IMR-90 (cell line): ENCODE measurements around the gene NOP14. TPM values are rescaled to one million over a fixed set of nuclear protein-coding genes. Genes with fewer than 3 reads are reported as not detected.

ENCODE experiments used
- ATAC-seq: fragments of 200-7000 bp; cut with Tn5 transposase; 2 replicates; pipeline ENCODE4 v1.9.1; 2020; ENCODE audit warnings: low read depth, mild to moderate bottlenecking, moderate library complexity
- BruUV-seq: library from RNA; stranded (reverse); fragments of 400-500 nt; replicated peaks from 2 replicates; lab custom pipeline; 2021; lab: Mats Ljungman, UMichigan
- CTCF ChIA-PET: fragments of 300-600 bp; formaldehyde crosslinking; extraction: SDS; loops from one replicate; lab custom pipeline; 2021; ENCODE audit warnings: antibody characterized with exemption; lab: Yijun Ruan, JAX
- POLR2A ChIA-PET: fragments of 300-600 bp; sonication (Branson Sonifier 250); formaldehyde crosslinking; loops from one replicate; lab custom pipeline; 2022; ENCODE audit warnings: antibody characterized with exemption; ENCODE audit not compliant: unreplicated experiment; lab: Charles Lee
- DNase-seq: peaks from one replicate; pipeline ENCODE4 v3.0.0; 2013
- H2AFZ ChIP-seq: replicated peaks from 2 replicates; pipeline ENCODE3; 2013; ENCODE audit warnings: low read length, mild to moderate bottlenecking; ENCODE audit not compliant: poor library complexity
- H2AK5ac ChIP-seq: 2 replicates; pipeline ENCODE4 v1.6.1; 2013; ENCODE audit warnings: low read depth, low read length, inconsistent platforms
- H2AK9ac ChIP-seq: replicated peaks from 2 replicates; pipeline ENCODE3; 2013; ENCODE audit warnings: mild to moderate bottlenecking, low read depth, low read length, moderate library complexity; ENCODE audit not compliant: poor library complexity
- H2BK120ac ChIP-seq: 2 replicates; pipeline ENCODE4 v1.6.1; 2013; ENCODE audit warnings: low read depth, low read length, inconsistent platforms
- H2BK15ac ChIP-seq: 3 replicates; pipeline ENCODE4 v1.6.1; 2013; ENCODE audit warnings: low read depth, low read length, inconsistent platforms
- H2BK20ac ChIP-seq: 2 replicates; pipeline ENCODE4 v1.6.1; 2013; ENCODE audit warnings: low read depth, mild to moderate bottlenecking, inconsistent platforms, low read length, moderate library complexity
- H2BK5ac ChIP-seq: 2 replicates; pipeline ENCODE4 v1.6.1; 2013; ENCODE audit warnings: mild to moderate bottlenecking, low read depth, low read length, inconsistent platforms; ENCODE audit not compliant: poor library complexity, severe bottlenecking
- H3K14ac ChIP-seq: replicated peaks from 2 replicates; pipeline ENCODE4 v1.6.1; 2013; ENCODE audit warnings: low read depth, low read length, inconsistent platforms
- H3K18ac ChIP-seq: 2 replicates; pipeline ENCODE4 v1.6.1; 2013; ENCODE audit warnings: low read depth, low read length, control low read depth
- H3K23ac ChIP-seq: 2 replicates; pipeline ENCODE4 v1.6.1; 2013; ENCODE audit warnings: low read depth, low read length, inconsistent platforms
- H3K27ac ChIP-seq: 2 replicates; pipeline ENCODE4 v1.5.1; 2013; ENCODE audit warnings: mild to moderate bottlenecking, control low read depth, low read length; ENCODE audit not compliant: insufficient read depth
- H3K27me3 ChIP-seq: 2 replicates; pipeline ENCODE4 v1.6.1; 2013; ENCODE audit warnings: low read length; ENCODE audit not compliant: control insufficient read depth, insufficient read depth
- H3K36me3 ChIP-seq: 2 replicates; pipeline ENCODE4 v1.6.1; 2013; ENCODE audit warnings: low read length, mixed read lengths; ENCODE audit not compliant: control insufficient read depth, insufficient read depth
- H3K4ac ChIP-seq: 2 replicates; pipeline ENCODE4 v1.6.1; 2013; ENCODE audit warnings: low read depth, low read length, inconsistent platforms
- H3K4me1 ChIP-seq: 2 replicates; pipeline ENCODE4 v1.6.1; 2013; ENCODE audit warnings: low read length, mixed read lengths; ENCODE audit not compliant: control insufficient read depth, insufficient read depth
- H3K4me2 ChIP-seq: 2 replicates; pipeline ENCODE4 v1.6.1; 2013; ENCODE audit warnings: low read depth, mild to moderate bottlenecking, control low read depth, low read length, moderate library complexity
- H3K4me3 ChIP-seq: 2 replicates; pipeline ENCODE4 v1.5.1; 2013; ENCODE audit warnings: low read depth, mild to moderate bottlenecking, control low read depth, low read length, moderate library complexity; ENCODE audit not compliant: insufficient read depth
- H3K56ac ChIP-seq: 2 replicates; pipeline ENCODE4 v1.6.1; 2013; ENCODE audit warnings: low read length, inconsistent platforms; ENCODE audit not compliant: insufficient read depth; ENCODE audit errors: extremely low read depth
- H3K79me1 ChIP-seq, 2 experiments: 2 replicates each; pipeline ENCODE4 v1.6.1; 2013; ENCODE audit warnings: low read length in 2 of 2, inconsistent platforms in 1 of 2, low read depth in 1 of 2
- H3K9ac ChIP-seq: 2 replicates; pipeline ENCODE4 v1.6.1; 2013; ENCODE audit warnings: low read depth, low read length, control low read depth
- H3K9me1 ChIP-seq: 2 replicates; pipeline ENCODE4 v1.6.1; 2013; ENCODE audit warnings: low read length, inconsistent platforms; ENCODE audit not compliant: insufficient read depth
- H3K9me3 ChIP-seq: 2 replicates; pipeline ENCODE4 v1.6.1; 2013; ENCODE audit warnings: low read length; ENCODE audit not compliant: control insufficient read depth, insufficient read depth
- H4K20me1 ChIP-seq: 2 replicates; pipeline ENCODE4 v1.6.1; 2013; ENCODE audit warnings: low read length, inconsistent platforms; ENCODE audit not compliant: insufficient read depth
- H4K5ac ChIP-seq: 2 replicates; pipeline ENCODE4 v1.6.1; 2013; ENCODE audit warnings: mild to moderate bottlenecking, low read depth, low read length, control low read depth
- H4K8ac ChIP-seq, 2 experiments: 2 replicates each; pipeline ENCODE4 v1.6.1; 2013; ENCODE audit warnings: low read depth in 2 of 2, low read length in 2 of 2, control low read depth in 1 of 2, inconsistent platforms in 1 of 2
- H4K91ac ChIP-seq: 2 replicates; pipeline ENCODE4 v1.6.1; 2013; ENCODE audit warnings: low read depth, low read length, inconsistent platforms; ENCODE audit not compliant: insufficient read depth
- BHLHE40 ChIP-seq: fragments of 150-350 bp; IDR thresholded peaks from 2 replicates; pipeline ENCODE4 v1.6.1; 2016; ENCODE audit warnings: mild to moderate bottlenecking, low read depth, low read length
- CEBPB ChIP-seq: IDR thresholded peaks from 2 replicates; pipeline ENCODE4 v1.6.1; 2012; ENCODE audit warnings: low read depth, low read length, improper control_type of control experiment
- CHD1 ChIP-seq: IDR thresholded peaks from 2 replicates; pipeline ENCODE4 v1.6.1; 2012; ENCODE audit warnings: low read depth, low read length, improper control_type of control experiment
- FOS ChIP-seq: fragments of 150-350 bp; IDR thresholded peaks from 2 replicates; pipeline ENCODE4 v1.6.1; 2016; ENCODE audit warnings: low read depth, low read length
- MAFK ChIP-seq: IDR thresholded peaks from 2 replicates; pipeline ENCODE4 v1.6.1; 2012; ENCODE audit warnings: low read depth, low read length, improper control_type of control experiment
- MAZ ChIP-seq: IDR thresholded peaks from 2 replicates; pipeline ENCODE4 v1.6.1; 2012; ENCODE audit warnings: low read depth, mild to moderate bottlenecking, low read length, improper control_type of control experiment, moderate library complexity, borderline replicate concordance
- MXI1 ChIP-seq: IDR thresholded peaks from 2 replicates; pipeline ENCODE4 v1.6.1; 2012; ENCODE audit warnings: low read depth, mild to moderate bottlenecking, low read length, moderate library complexity, borderline replicate concordance
- NFE2L2 ChIP-seq: fragments of 150-350 bp; IDR thresholded peaks from 2 replicates; pipeline ENCODE4 v1.6.1; 2016; ENCODE audit warnings: low read depth, mild to moderate bottlenecking, low read length
- POLR2A ChIP-seq: IDR thresholded peaks from 2 replicates; pipeline ENCODE4 v1.6.1; 2012; ENCODE audit warnings: mild to moderate bottlenecking, low read depth, low read length
- RAD21 ChIP-seq: IDR thresholded peaks from 2 replicates; pipeline ENCODE4 v1.6.1; 2012; ENCODE audit warnings: low read length, improper control_type of control experiment
- RCOR1 ChIP-seq: IDR thresholded peaks from 2 replicates; pipeline ENCODE4 v1.6.1; 2012; ENCODE audit warnings: mild to moderate bottlenecking, low read length, improper control_type of control experiment; ENCODE audit not compliant: insufficient replicate concordance
- RFX5 ChIP-seq: IDR thresholded peaks from 2 replicates; pipeline ENCODE4 v1.8.0; 2012; ENCODE audit warnings: low read depth, mild to moderate bottlenecking, low read length, moderate library complexity
- SMC3 ChIP-seq: fragments of 150-350 bp; IDR thresholded peaks from 2 replicates; pipeline ENCODE4 v1.6.1; 2016; ENCODE audit warnings: low read depth, mild to moderate bottlenecking, antibody characterized with exemption, low read length, moderate library complexity
- USF2 ChIP-seq: fragments of 150-350 bp; IDR thresholded peaks from 2 replicates; pipeline ENCODE4 v1.6.1; 2017; ENCODE audit warnings: mild to moderate bottlenecking, antibody characterized with exemption, low read length, low read depth
- WGBS, 2 experiments: methylation state at CpG; one replicate each; pipeline versions ENCODE4 v1.1.5 to v1.1.7; 2013; ENCODE audit warnings: missing lambda C conversion rate in 2 of 2; ENCODE audit not compliant: insufficient read length in 1 of 2; ENCODE audit errors: extremely low coverage in 2 of 2; 5-methylcytosine and 5-hydroxymethylcytosine counted together
- dilution Hi-C: fragments of 300-500 bp; cut with HindIII; formaldehyde crosslinking; loops from one replicate; pipeline ENCODE4 v1.14.3; 2018; ENCODE audit warnings: low sequenced_read_pairs; ENCODE audit not compliant: unreplicated experiment
- in situ Hi-C: fragments of 300-500 bp; cut with MboI; formaldehyde crosslinking; loops from 3 replicates; pipeline ENCODE4 v1.14.3; 2019; ENCODE audit warnings: low sequenced_read_pairs, inconsistent platforms, mixed read lengths
- intact Hi-C: fragments of 100-400 bp; cut with micrococcal nuclease; formaldehyde crosslinking; loops from 2 replicates; pipeline ENCODE4 v1.10.0; 2022
- polyA plus RNA-seq, 3 experiments: library from polyadenylated mRNA; depleted of rRNA; stranded (reverse); fragments of >200 nt; gene quantifications; 2 replicates each; pipeline ENCODE4 v1.2.3, GENCODE V29; 2012; ENCODE audit warnings: low replicate concordance in 1 of 3
- total RNA-seq: library from RNA; depleted of rRNA; stranded (reverse); fragments of >200 nt; gene quantifications from 2 replicates; pipeline ENCODE4 v1.2.3, GENCODE V29; 2012
- TF ChIP-seq, protein P1 (sequence below): fragments of 150-350 bp; IDR thresholded peaks from 2 replicates; pipeline ENCODE4 v1.6.1; 2016; ENCODE audit warnings: low read depth, mild to moderate bottlenecking, low read length, moderate library complexity, borderline replicate concordance

The NOP14 gene
- total and polyA plus RNA-seq, 2 of the 4 experiments (the other 2 are of a cell fraction), result 10.9 to 12.6 TPM

- dilution Hi-C loops, result no loop called here
- POLR2A ChIA-PET, result no interaction called here
- TF ChIP-seq CEBPB, result no peak
- TF ChIP-seq SMC3, result no peak
- TF ChIP-seq MAFK, result no peak
- no peak for TF ChIP-seq RFX5
- TF ChIP-seq POLR2A, result no peak
- TF ChIP-seq NFE2L2, result no peak
- TF ChIP-seq CHD1, result no peak
- TF ChIP-seq RCOR1, result no peak
- TF ChIP-seq USF2, result no peak
- no peak for TF ChIP-seq FOS
- TF ChIP-seq BHLHE40, result no peak
- TF ChIP-seq MAZ, result no peak
- TF ChIP-seq, protein P1, sequence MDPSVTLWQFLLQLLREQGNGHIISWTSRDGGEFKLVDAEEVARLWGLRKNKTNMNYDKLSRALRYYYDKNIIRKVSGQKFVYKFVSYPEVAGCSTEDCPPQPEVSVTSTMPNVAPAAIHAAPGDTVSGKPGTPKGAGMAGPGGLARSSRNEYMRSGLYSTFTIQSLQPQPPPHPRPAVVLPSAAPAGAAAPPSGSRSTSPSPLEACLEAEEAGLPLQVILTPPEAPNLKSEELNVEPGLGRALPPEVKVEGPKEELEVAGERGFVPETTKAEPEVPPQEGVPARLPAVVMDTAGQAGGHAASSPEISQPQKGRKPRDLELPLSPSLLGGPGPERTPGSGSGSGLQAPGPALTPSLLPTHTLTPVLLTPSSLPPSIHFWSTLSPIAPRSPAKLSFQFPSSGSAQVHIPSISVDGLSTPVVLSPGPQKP, result no peak
- no peak for TF ChIP-seq RAD21
- TF ChIP-seq MXI1, result no peak
Observed at GRCh38 chr4:2914256-2915126, 48.7 kb downstream of the NOP14 start.

More at GRCh38 chr4:2914256-2915126, 48.7 kb downstream of the NOP14 start:
- Histone ChIP-seq H2BK120ac (no peak overlapping the region), H3K9me1 (peaks cover 7% of the 10 kb centered on the region), H3K4me2 (no peak overlapping the region), H3K23ac (no peak overlapping the region), H4K8ac (no peak overlapping the region), H4K91ac (no peak overlapping the region), H3K4me1 (no peaks in the 10 kb centered on the region), H2BK20ac (no peak overlapping the region), H4K5ac (no peak overlapping the region), H3K9me3 (no peaks in the 10 kb centered on the region), H3K27me3 (no peaks in the 10 kb centered on the region), H2BK5ac (no peak overlapping the region), H2AK5ac (no peak overlapping the region), H3K9ac (no peak overlapping the region), H3K4ac (no peak overlapping the region), H3K79me1 (peaks cover 5 to 48% of the 10 kb centered on the region in 2 experiments), H4K20me1 (peaks cover 3% of the 10 kb centered on the region; the same call in 1 of the 2 replicates), H3K56ac (no peak overlapping the region), H2AFZ (no peak overlapping the region), H3K18ac (no peak overlapping the region), H2AK9ac (peak overlapping the region; percentile 24), H3K14ac (no peak overlapping the region), H3K4me3 (no peak overlapping the region), H3K27ac (no peak overlapping the region), H3K36me3 (peaks cover 57% of the 10 kb centered on the region), H2BK15ac (no peak overlapping the region)
- DNase-seq (no peak), ATAC-seq (no peak)
- no CpG with 5 or more reads among the region's 16 CpGs for WGBS, 2 experiments
- CTCF ChIA-PET, result no interaction called here
- no TSS peak for BruUV-seq
- intact Hi-C loops (no loop called here), in situ Hi-C loops (no loop called here)
